GM18873 (cell line): Measurements from ENCODE around the gene GINS3.
A peak's percentile ranks its signal among the peaks of the same experiment; 100 is the strongest.

Experiments used
- ATAC-seq: cut with Tn5 transposase; IDR thresholded peaks from one replicate; pipeline ENCODE4 v1.9.1; 2021; ENCODE audit warnings: mild to moderate bottlenecking, moderate library complexity, moderate number of reproducible peaks; ENCODE audit not compliant: unreplicated experiment, low FRiP score

GINS3 gene

DNA sequence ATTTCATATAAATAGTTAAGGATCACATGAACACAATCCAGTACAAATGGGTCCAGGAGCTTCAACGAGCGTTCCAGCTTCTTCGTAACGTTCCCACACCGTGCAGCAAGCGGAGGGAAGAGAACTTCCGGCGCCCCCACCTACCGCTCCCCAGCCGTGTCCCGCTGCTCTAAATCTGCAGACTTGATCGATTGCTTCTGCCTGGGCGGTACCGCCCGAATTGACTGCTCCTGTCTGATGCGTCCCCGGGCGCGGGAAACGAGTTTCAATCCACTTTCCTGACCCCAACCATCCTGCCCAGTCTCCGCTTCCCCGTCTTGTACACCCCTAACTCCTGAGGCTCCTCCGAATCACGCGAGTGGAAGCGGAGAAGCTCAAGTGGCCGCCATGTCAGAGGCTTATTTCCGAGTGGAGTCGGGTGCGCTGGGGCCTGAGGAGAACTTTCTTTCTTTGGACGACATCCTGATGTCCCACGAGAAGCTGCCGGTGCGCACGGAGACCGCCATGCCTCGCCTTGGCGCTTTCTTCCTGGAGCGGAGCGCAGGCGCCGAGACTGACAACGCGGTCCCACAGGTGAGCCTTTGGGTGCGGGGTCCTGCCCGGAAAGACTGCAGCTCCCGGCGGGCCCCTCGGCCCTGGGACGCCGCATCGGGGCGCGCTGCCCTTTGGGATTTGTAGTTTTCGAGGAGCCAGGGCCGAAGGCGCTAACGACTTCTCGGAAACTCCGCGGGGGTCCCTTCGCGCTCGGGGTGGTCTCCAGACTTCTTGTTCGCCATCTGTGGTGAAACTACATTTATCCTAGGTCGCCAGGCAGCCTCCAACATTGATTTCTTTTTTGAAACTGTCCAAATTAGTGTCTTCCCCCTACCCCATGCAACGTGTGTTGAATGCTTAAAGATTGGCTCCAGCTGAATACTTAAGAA lies at the start of gene GINS3:
Gene GINS3, plus strand, starts transcription at position 257 of the 923 bp plus-strand sequence. Its CDS starts 131 bp downstream, at position 388.
- peak; percentile 83 for ATAC-seq

DNA sequence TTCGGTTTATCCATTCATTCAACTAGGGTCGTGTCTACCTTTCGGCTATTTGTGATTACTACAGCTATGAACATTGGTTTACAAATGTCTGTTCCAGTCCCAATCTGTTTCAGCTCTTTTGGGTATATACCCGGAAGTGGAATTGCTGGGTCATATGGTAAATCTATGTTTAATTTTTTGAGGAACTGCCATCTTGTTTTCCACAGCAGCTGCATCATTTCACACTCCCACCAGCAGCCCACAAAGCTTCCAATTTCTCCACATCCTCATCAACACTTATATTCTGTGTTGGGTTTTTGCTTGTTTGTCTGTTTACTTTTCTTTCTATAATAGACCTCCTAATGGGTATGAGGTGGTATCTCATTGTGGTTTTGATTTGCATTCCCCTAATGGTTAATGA lies 48.7 kb upstream of the GINS3 start:
- no peak for ATAC-seq

DNA sequence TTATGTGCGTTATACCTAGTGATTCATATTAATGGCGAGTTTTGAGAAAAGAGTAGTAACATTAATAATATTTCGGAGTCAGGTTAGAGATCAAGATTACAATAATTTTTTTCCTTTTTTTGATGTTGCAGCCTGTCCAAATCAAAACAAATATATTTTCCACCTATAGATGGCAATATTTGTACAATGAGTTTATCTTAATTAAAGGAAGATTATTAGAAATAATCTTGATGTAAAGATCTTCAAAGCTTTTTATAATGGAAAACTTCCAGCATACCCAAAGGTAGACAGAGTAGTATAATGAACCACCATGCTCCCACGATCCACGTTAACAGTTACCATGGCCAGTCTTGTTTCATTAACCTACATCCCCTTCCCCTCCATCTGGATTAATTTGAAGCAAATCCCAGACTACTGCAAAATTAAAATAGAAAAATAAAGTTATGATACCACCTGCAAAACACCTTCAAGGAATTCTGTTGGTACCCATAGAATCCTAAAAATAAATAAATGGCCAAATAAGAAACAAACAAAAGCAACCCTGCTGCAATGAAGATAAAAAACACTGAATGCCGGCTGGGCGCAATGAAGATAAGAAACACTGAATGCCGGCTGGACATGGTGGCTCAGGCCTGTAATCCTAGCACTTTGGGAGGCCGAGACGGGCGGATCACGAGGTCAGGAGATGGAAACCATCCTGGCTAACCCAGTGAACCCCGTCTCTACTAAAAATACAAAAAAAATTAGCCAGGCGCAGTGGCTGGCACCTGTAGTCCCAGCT lies 46.5 kb upstream of the GINS3 start:
- ATAC-seq = no peak

DNA sequence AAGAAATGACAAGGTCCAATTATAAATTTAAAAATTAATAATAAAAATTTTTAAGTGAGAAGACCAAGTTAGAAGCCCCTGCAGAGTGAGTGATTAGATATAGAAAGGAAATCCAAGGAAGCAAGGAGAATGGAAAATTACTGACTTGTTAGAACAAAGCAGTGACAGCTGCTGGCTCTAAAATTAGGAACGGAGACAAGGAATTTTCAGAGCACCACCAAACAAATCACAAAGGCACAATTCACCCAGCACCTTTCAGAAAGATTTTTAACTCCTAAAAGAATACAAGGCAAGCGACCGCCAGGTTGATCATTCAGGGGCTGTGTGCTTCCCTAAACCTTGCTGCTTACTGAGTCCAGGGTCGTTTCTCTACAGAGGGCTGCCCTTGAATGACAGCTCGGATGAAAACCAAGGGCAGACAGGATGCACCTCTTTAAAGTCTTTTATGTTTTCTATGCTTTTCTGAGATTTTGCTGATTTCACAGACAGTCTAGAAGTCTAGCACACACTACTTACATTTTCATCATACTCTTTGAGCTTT lies 45.4 kb upstream of the GINS3 start:
- ATAC-seq = no peak

DNA sequence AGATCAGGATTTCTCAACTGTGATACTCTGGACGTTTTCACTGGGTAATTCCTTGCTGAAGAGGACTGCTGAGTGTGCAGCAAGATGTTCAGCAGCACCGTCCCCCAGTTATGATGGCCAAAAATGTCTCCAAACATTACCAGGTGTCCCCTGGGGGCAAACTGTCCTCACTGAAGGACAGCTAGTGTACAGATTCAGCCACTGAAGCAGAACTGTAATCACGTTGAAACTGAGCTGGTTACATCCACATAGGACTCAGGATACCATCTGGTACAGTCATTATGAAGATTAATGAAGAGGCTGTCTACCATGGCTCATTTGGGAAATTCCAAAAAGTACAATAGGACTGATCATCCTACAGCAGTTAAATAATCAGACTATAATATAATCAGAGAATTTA lies 43.3 kb upstream of the GINS3 start:
- no peak for ATAC-seq

DNA sequence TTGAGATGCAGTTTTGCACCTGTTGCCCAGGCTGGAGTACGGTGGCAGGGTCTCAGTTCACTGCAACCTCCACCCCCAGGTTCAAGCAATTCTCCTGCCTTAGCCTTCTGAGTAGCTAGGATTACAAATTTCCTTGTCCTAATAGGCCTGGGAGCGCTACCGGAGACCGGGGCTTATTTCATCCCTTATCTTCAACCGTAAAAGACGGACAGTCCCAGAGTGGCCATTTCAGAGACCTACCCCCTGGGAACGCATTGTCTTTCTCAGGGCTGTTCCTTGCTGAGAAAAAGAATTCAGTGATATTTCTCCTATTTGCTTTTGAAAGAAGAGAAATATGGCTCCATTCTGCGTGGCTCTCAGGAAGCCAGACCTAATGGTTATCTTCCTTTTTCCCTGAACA lies 39.6 kb upstream of the GINS3 start:
- ATAC-seq = no peak

DNA sequence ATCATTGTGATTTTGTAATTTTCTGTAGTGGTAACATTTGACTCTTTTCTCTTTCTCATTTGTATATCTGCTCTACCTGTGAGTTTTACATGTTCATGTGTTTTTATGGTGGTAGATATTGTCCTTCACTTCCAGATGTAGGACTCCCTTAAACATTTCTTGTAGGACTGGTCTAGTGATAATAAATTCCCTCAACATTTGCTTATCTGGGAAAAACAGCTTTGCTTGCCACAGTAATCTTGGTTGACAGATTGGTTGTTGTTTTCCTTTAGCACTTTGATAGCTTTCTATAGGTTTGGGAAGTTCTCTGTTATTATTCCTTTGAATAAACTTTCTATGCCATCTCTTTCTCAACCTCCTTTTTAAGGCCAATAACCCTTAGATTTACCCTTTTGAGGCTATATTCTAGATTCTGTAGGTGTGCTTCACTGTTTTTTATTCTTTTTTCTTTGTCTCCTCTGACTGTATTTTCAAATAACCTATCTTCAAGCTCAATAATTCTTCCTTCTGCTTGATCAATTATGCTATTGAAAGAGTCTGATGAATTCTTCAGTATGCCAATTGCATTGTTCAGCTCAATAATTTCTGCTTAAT lies 32.1 kb upstream of the GINS3 start:
- no peak for ATAC-seq

DNA sequence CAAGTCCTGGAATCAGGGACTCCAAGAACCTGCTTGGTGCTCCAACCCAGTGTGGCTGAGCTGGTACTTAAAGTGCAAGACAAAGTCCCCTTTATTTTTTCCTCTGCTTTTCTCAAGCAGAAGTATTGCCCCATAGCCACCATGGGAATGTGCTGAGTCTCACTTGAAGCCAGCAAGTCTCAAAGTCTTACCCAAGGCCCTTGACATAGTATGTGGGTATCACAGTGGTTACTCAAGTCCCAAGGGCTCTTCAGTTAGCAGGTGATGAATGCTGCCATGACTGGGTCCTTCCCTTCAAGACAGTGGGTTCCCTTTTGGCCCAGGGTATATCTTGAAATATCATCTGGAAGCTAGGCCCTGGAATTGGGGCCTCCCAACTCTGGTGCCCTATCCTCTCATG lies 30.5 kb upstream of the GINS3 start:
- ATAC-seq = no peak

DNA sequence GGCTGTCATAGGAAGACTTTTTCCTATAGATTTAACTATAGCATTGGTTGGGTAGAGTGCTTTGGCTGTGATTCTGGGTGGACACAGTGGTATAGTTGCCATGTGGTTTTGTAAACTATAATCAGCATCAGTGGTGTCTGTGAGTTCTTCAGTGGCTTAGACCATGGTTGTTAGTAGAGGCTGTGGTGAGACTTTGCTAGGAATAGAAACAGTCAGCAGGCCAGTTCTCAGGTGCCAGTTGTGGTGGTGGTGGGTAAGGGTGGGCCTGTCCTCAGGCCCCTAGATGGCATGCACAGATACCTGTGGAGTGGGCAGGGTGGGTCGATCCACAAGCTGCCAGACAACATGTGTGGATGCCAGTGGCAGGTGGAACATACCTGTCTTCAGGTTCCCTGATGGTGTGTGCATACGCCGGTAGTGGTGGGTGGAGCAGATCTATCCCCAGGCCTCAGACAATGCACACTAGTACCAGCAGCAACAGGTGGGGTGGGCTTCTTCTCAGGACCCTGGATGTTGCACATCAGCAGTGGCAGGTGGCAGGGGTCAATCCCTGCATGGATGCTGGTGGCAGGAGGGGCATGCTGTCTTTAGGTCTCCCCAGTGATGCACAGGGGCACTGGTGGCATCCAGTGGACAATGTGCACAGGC lies 28.4 kb upstream of the GINS3 start:
- ATAC-seq = no peak

DNA sequence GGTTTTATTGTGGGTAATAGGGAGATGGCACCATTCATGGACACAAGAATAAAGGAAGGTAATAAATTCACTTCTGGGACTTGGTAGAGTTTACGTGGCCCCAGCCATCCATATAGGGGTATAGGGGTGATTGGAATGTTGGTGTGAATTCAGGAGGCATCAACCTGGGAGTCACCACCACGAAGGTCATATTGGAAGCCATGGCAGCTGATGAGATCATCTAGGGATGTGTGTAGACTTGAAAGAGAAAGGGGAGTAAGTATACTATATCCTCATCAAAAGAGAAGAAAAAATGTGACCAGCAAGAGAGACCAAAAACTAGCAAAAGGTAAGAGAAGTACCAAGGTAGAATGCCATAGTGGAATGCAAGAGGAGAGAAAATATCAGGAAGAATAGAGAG lies 26.6 kb upstream of the GINS3 start:
- no peak for ATAC-seq

DNA sequence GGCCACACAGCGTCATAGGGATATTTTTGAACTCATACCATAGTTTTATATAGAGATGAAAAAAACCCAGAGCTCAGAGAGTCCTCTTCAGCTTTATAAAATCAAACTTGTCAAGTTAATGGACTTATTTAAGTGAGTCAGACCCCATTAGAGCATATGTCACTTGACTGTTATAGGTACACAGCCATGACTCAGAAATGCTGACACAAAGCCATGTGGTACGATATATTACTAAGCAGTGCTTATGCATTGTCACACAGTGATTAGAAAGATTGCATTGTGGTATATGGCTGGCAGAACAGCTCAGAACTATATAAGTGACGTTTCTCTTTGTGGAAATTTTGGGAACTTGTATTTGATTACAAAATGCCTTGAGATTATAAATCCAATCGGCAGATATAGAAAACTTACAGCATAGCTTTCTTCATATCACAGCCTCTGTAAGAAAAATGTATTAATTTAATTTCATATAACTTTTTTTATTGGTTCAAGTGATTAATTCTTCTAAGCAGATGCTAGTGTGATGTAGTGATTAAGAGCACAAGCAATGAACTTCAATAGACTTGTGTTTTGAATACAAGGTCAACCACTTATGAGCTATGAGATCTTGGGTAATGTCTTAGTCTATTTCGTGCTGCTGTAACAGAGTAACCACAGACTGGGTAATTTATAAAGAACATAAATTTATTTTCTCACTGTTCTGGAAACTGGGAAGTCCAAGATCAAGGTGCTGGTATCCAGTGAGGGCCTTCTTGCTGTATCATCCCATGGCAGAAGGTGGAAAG lies 25.8 kb upstream of the GINS3 start:
- ATAC-seq = no peak

DNA sequence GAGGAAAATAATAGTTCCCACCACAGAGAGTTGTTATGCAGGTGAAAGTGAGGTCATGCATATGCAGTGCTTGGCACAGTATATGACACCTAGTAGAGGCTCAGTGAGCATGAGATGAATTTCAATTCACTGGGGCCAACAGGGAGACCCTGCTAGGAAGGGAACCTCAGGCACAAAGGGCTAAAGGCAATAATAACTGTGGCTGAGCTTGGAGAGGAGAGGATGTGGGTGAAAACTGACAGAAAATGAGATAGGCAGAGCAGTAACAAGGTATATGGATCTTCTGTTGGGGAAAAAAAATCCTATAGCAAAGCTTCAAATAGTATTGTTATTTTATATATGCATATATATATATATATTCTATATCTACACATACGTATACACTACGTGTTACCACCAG lies 25.0 kb upstream of the GINS3 start:
- ATAC-seq = no peak

DNA sequence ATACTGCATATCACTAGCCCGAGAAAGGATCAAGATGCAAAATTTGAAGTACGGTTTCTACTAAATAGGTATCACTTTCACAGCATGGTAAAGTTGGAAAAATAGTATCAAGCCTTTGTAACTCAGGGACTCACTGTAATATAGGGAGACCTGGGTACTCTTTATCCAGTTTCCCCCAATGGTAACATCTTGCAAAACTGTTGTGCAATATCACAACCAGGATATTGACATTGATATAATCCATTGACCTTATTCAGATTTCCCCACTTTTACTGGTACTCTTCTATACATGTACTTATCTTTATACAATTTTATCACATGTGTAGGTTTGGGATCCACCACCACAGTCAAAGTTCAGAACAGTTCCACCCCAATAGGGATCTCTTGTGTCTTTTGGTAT lies 20.4 kb upstream of the GINS3 start:
- no peak for ATAC-seq

DNA sequence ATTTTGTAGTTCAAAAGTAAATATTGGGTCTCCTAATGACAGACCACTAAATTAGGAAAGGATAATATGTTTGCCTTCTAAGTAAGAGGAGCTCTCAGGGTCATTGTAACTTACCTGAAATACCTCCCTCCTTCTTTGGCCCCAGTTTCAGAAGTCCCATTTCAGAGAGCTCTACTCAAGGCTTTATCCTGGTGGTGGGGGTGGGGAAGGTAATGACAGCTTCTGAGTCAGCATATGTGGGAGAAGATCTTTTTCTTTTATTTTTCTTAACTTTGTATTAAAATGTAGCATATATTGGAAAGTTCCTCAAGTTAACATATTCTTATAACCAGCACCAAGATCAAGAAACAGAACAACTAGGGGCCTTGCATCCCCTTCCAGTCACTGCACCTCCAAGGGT lies 16.9 kb upstream of the GINS3 start:
- no peak for ATAC-seq

DNA sequence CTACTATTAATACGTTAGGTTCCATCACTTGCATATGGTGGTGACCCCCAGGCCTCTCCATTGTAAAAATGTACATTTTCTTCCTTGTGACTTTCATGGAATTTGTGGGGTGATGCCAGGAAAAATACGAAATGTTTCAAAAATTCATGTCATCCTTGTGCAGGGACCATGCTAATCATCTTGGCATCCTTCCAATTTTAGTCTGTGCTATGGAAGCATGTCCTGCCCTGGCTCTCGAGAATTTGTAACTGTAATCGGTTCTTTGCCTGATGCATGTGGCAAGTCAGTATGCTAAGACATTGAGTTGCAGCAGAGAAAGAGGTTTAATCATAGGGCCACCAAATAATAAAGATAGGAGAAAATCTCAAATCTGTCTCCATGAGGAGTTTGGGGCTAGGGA lies 14.3 kb upstream of the GINS3 start:
- no peak for ATAC-seq

DNA sequence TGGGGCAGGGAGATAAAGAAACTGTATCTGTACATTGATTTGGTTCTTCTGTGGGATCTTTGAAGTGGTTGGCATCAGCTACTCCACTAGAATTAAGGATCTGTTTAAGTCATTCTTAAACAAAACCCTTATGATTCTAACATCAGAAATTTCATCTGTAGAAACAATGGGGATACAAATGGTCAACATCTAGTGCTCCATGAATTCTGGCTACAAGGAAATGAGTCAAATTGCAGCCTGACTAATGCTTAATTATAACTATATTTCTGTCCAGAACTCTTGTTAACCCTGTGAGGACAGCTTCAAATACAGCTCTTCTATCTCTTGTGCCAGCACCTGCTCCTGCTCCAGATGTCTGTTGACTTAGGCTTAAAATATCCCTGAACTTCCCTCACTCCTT lies 13.9 kb upstream of the GINS3 start:
- no peak for ATAC-seq

DNA sequence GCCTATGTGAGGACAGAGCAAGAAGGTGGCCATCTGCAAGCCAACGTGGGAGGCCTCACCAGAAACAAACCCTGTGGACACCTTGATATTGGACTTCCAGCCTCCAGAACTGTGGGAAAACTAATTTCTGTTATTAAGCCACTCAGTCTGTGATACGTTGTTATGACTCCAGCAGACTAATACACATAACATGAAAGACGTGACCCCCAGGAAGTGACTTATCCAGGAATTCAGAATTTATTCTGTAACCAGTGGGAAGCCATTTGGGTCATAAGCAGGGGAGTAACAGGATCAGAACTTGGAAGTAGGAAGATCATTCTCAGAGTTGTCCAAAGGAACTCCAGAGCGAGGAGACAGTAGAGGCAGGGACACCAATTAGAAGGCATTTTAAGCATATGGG lies 12.5 kb upstream of the GINS3 start:
- no peak for ATAC-seq

DNA sequence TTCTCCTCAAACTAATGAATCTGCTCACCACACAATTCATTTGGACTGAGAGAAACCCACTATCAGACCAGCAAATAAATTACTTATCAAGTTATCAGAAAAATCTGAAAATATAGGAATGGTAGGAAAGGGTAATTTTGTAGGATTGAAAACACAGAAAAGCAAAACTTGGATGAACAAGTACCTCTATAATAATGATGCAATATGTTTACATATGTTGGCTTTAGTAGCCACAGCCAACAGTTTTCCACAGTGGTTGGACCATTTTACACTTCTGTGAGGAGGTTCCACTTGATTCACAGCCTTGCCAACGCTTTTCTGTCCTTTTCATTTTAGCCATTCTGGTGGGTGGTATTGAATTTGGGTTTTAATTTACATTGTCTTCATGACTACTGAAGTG lies 10.6 kb upstream of the GINS3 start:
- no peak for ATAC-seq

DNA sequence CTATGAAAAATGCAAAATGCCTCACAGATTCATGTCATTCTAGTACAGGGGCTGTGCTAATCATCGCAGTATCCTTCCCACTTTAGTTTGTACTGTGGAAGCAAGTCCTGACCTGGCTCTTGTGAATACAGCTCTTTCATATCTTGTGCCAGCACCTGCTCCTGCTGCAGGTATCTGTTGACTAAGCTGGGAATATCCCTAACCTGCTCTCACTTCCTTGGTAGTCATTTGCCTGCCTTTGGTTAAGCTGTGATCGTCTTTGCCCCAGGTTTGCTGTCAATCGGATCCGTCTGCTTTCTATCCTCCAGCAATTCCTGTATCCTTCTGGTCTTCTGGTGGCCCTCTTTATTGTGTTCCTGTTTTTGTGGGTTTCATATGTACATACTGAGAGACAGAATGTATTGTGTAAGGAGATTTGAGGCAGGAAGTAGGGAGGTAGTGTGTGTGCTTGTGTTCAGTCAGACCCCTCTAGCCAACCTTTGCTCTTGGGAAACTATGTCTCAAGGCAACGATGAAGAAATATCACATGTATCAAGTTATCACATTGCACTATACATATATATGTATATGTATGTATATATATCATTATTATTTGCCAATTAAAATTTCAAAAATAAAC lies 7.7 kb upstream of the GINS3 start:
- no peak for ATAC-seq
